ENCODE results near the gene DIP2B.
A peak's percentile ranks its signal among the peaks of the same experiment; 100 is the strongest.

DNA sequence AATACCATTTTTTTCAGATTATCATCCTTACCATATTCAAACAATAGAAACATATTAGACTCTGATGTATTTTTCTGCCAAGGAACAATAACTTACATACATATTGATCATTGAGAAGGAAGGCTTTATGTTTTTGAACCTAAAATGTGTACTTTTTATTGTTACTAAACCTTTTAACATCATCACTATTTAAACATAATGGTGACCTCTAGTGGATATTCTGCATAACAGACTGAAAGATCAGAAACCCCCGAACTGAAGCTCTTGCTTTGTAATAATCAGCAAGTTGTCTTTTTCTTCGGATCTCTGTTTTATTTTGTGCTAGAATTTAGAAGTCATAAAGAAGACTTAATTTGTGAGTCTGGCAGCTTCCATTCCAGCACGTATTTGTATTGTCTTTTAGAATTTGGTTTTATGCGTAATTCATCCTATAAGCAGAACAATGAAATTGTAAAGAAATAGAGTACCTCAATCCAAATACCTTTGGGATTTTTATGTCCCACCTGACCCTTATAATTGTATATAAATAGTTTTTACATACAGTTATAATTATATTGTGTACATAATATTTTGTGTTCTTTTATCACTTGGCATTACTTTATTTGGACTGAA is 133.2 kb downstream of the DIP2B start:
- TF ChIP-seq, protein P1, sequence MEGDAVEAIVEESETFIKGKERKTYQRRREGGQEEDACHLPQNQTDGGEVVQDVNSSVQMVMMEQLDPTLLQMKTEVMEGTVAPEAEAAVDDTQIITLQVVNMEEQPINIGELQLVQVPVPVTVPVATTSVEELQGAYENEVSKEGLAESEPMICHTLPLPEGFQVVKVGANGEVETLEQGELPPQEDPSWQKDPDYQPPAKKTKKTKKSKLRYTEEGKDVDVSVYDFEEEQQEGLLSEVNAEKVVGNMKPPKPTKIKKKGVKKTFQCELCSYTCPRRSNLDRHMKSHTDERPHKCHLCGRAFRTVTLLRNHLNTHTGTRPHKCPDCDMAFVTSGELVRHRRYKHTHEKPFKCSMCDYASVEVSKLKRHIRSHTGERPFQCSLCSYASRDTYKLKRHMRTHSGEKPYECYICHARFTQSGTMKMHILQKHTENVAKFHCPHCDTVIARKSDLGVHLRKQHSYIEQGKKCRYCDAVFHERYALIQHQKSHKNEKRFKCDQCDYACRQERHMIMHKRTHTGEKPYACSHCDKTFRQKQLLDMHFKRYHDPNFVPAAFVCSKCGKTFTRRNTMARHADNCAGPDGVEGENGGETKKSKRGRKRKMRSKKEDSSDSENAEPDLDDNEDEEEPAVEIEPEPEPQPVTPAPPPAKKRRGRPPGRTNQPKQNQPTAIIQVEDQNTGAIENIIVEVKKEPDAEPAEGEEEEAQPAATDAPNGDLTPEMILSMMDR (IDR thresholded peaks at IDR 0.05), result peak; percentile 37 to 77 (median 68)
- TF ChIP-seq EP300 (IDR thresholded peaks at IDR 0.05), result no peak
- TF ChIP-seq POLR2A (IDR thresholded peaks at IDR 0.05), result no peak

Data from ovary (tissue), 3 donors.